GM12878 (cell line): ENCODE results near the gene DEPDC1. TPM values are rescaled to one million over a fixed set of nuclear protein-coding genes. Genes with fewer than 3 reads are reported as not detected.

Source experiments
- ASH2L ChIP-seq: fragments of 300-600, 200-600 bp; sonication (generic); IDR thresholded peaks from 2 replicates; pipeline ENCODE4 v1.6.1; 2017; ENCODE audit warnings: low read depth, mild to moderate bottlenecking, borderline replicate concordance
- IKZF2 ChIP-seq, 2 experiments: fragments of 450-650 bp; IDR thresholded peaks; 2 replicates each; pipeline ENCODE4 v1.6.1; 2017; ENCODE audit warnings: mild to moderate bottlenecking in 2 of 2, moderate library complexity in 2 of 2
- RAD21 ChIP-seq: IDR thresholded peaks from 2 replicates; pipeline ENCODE4 v1.6.1; 2011; ENCODE audit warnings: mild to moderate bottlenecking, low read depth, low read length, moderate library complexity; ENCODE audit not compliant: insufficient read depth
- RELA ChIP-seq: fragments of 450-650 bp; IDR thresholded peaks from 2 replicates; pipeline ENCODE4 v1.8.0; 2014; ENCODE audit warnings: borderline replicate concordance; ENCODE audit not compliant: partially characterized antibody
- TARDBP ChIP-seq: IDR thresholded peaks from 2 replicates; pipeline ENCODE4 v1.6.1; 2016; ENCODE audit warnings: borderline replicate concordance
- YBX1 ChIP-seq: fragments of 450-650 bp; IDR thresholded peaks from 2 replicates; pipeline ENCODE4 v1.6.1; 2016; ENCODE audit warnings: antibody characterized with exemption
- YY1 ChIP-seq: IDR thresholded peaks from 2 replicates; pipeline ENCODE4 v1.6.1; 2011; ENCODE audit warnings: low read depth, mild to moderate bottlenecking, low read length
- polyA plus RNA-seq, 11 experiments: library from polyadenylated mRNA; depleted of rRNA in 4 of 11; unstranded in 6 of 11; stranded (reverse) in 5 of 11; fragments of >200 nt; fragmentation: Nextera tagmentation in 4 of 11; fragmentation: Illumina TruSeq in 1 of 11; extraction: Ambion mirVana in 4 of 11; extraction: Trizol in 1 of 11; gene quantifications; 1 replicate in 1 of 11; 2 replicates in 10 of 11; pipeline versions ENCODE4 v1.2.1 to v1.2.3, GENCODE V29; 2011 to 2016; ENCODE audit warnings: inconsistent platforms in 2 of 11, missing spikeins in 2 of 11, low read depth in 1 of 11
- total RNA-seq, 4 experiments: library from RNA; depleted of rRNA in 3 of 4; stranded (reverse); fragments of >200 nt in 3 of 4; fragmentation: Illumina TruSeq in 1 of 4; extraction: Trizol in 1 of 4; gene quantifications; 2 replicates each; pipeline versions ENCODE4 v1.2.1 to v1.2.3, GENCODE V29; 2013 to 2021
- TF ChIP-seq, protein P1 (sequence below): fragments of 450-650 bp; IDR thresholded peaks from 2 replicates; pipeline ENCODE4 v1.6.1; 2017; ENCODE audit warnings: antibody characterized with exemption, mild to moderate bottlenecking, moderate library complexity
- TF ChIP-seq, protein P2 (sequence below): IDR thresholded peaks from 2 replicates; pipeline ENCODE4 v1.6.1; 2012; ENCODE audit warnings: improper control_type of control experiment, low read depth, low read length; ENCODE audit not compliant: insufficient replicate concordance
- TF ChIP-seq, protein P3 (sequence below): fragments of 450-650 bp; IDR thresholded peaks from 2 replicates; pipeline ENCODE4 v1.6.1; 2017; ENCODE audit warnings: mild to moderate bottlenecking
- TF ChIP-seq, protein P4 (sequence below): IDR thresholded peaks from 2 replicates; pipeline ENCODE4 v1.6.1; 2012; ENCODE audit warnings: mild to moderate bottlenecking, low read depth, low read length
- TF ChIP-seq, protein P5 (sequence below), 3 experiments: IDR thresholded peaks in 2 of 3; conservative IDR thresholded peaks in 1 of 3; 2 replicates each; pipeline ENCODE4 v1.5.1; 2011; ENCODE audit warnings: low read depth in 3 of 3, low read length in 3 of 3, mild to moderate bottlenecking in 3 of 3, control low read depth in 2 of 3, moderate library complexity in 2 of 3, inconsistent platforms in 1 of 3, mixed read lengths in 1 of 3; ENCODE audit not compliant: control insufficient read depth in 2 of 3, insufficient read depth in 1 of 3; ENCODE audit errors: extremely low read depth in 1 of 3

Gene DEPDC1
- total and polyA plus RNA-seq, 10 of the 15 experiments (the other 5 are each of a cell fraction or from before 2014, with no cell fraction given): 6.9 to 36.5 (median 17.6) TPM

DNA sequence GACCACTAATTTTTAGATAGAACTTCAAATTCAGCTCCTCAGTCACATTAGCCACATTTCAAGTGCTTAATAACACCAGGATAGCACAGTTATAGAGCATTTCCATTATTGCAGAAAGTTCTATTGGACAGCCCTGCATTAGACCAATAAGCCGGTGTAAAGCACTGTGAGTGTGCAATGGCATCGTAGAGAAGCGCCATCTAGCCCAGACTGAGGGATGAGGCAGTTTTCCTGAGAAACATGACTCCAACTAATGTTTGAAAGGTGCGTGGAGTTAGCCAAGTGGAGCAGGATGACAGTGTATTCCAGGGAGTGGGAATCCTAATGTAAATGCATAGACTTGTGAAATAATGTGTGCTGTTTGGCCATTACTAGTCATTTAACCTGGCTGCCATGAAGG lies 54.9 kb downstream of the DEPDC1 start (continued):
- no peak for TF ChIP-seq ASH2L
- TF ChIP-seq, protein P1, sequence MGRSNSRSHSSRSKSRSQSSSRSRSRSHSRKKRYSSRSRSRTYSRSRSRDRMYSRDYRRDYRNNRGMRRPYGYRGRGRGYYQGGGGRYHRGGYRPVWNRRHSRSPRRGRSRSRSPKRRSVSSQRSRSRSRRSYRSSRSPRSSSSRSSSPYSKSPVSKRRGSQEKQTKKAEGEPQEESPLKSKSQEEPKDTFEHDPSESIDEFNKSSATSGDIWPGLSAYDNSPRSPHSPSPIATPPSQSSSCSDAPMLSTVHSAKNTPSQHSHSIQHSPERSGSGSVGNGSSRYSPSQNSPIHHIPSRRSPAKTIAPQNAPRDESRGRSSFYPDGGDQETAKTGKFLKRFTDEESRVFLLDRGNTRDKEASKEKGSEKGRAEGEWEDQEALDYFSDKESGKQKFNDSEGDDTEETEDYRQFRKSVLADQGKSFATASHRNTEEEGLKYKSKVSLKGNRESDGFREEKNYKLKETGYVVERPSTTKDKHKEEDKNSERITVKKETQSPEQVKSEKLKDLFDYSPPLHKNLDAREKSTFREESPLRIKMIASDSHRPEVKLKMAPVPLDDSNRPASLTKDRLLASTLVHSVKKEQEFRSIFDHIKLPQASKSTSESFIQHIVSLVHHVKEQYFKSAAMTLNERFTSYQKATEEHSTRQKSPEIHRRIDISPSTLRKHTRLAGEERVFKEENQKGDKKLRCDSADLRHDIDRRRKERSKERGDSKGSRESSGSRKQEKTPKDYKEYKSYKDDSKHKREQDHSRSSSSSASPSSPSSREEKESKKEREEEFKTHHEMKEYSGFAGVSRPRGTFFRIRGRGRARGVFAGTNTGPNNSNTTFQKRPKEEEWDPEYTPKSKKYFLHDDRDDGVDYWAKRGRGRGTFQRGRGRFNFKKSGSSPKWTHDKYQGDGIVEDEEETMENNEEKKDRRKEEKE: no peak
- TF ChIP-seq, protein P2, sequence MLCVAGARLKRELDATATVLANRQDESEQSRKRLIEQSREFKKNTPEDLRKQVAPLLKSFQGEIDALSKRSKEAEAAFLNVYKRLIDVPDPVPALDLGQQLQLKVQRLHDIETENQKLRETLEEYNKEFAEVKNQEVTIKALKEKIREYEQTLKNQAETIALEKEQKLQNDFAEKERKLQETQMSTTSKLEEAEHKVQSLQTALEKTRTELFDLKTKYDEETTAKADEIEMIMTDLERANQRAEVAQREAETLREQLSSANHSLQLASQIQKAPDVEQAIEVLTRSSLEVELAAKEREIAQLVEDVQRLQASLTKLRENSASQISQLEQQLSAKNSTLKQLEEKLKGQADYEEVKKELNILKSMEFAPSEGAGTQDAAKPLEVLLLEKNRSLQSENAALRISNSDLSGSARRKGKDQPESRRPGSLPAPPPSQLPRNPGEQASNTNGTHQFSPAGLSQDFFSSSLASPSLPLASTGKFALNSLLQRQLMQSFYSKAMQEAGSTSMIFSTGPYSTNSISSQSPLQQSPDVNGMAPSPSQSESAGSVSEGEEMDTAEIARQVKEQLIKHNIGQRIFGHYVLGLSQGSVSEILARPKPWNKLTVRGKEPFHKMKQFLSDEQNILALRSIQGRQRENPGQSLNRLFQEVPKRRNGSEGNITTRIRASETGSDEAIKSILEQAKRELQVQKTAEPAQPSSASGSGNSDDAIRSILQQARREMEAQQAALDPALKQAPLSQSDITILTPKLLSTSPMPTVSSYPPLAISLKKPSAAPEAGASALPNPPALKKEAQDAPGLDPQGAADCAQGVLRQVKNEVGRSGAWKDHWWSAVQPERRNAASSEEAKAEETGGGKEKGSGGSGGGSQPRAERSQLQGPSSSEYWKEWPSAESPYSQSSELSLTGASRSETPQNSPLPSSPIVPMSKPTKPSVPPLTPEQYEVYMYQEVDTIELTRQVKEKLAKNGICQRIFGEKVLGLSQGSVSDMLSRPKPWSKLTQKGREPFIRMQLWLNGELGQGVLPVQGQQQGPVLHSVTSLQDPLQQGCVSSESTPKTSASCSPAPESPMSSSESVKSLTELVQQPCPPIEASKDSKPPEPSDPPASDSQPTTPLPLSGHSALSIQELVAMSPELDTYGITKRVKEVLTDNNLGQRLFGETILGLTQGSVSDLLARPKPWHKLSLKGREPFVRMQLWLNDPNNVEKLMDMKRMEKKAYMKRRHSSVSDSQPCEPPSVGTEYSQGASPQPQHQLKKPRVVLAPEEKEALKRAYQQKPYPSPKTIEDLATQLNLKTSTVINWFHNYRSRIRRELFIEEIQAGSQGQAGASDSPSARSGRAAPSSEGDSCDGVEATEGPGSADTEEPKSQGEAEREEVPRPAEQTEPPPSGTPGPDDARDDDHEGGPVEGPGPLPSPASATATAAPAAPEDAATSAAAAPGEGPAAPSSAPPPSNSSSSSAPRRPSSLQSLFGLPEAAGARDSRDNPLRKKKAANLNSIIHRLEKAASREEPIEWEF: no peak
- TF ChIP-seq, protein P3, sequence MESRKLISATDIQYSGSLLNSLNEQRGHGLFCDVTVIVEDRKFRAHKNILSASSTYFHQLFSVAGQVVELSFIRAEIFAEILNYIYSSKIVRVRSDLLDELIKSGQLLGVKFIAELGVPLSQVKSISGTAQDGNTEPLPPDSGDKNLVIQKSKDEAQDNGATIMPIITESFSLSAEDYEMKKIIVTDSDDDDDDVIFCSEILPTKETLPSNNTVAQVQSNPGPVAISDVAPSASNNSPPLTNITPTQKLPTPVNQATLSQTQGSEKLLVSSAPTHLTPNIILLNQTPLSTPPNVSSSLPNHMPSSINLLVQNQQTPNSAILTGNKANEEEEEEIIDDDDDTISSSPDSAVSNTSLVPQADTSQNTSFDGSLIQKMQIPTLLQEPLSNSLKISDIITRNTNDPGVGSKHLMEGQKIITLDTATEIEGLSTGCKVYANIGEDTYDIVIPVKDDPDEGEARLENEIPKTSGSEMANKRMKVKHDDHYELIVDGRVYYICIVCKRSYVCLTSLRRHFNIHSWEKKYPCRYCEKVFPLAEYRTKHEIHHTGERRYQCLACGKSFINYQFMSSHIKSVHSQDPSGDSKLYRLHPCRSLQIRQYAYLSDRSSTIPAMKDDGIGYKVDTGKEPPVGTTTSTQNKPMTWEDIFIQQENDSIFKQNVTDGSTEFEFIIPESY: no peak
- no peak for TF ChIP-seq RELA
- no peak for TF ChIP-seq YY1
- no peak for TF ChIP-seq IKZF2 (IDR thresholded peaks at IDR 0.05)
- no peak for TF ChIP-seq TARDBP
- no peak for TF ChIP-seq YBX1
- TF ChIP-seq, protein P4, sequence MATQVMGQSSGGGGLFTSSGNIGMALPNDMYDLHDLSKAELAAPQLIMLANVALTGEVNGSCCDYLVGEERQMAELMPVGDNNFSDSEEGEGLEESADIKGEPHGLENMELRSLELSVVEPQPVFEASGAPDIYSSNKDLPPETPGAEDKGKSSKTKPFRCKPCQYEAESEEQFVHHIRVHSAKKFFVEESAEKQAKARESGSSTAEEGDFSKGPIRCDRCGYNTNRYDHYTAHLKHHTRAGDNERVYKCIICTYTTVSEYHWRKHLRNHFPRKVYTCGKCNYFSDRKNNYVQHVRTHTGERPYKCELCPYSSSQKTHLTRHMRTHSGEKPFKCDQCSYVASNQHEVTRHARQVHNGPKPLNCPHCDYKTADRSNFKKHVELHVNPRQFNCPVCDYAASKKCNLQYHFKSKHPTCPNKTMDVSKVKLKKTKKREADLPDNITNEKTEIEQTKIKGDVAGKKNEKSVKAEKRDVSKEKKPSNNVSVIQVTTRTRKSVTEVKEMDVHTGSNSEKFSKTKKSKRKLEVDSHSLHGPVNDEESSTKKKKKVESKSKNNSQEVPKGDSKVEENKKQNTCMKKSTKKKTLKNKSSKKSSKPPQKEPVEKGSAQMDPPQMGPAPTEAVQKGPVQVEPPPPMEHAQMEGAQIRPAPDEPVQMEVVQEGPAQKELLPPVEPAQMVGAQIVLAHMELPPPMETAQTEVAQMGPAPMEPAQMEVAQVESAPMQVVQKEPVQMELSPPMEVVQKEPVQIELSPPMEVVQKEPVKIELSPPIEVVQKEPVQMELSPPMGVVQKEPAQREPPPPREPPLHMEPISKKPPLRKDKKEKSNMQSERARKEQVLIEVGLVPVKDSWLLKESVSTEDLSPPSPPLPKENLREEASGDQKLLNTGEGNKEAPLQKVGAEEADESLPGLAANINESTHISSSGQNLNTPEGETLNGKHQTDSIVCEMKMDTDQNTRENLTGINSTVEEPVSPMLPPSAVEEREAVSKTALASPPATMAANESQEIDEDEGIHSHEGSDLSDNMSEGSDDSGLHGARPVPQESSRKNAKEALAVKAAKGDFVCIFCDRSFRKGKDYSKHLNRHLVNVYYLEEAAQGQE: no peak
- TF ChIP-seq RAD21: no peak
- TF ChIP-seq, protein P5, sequence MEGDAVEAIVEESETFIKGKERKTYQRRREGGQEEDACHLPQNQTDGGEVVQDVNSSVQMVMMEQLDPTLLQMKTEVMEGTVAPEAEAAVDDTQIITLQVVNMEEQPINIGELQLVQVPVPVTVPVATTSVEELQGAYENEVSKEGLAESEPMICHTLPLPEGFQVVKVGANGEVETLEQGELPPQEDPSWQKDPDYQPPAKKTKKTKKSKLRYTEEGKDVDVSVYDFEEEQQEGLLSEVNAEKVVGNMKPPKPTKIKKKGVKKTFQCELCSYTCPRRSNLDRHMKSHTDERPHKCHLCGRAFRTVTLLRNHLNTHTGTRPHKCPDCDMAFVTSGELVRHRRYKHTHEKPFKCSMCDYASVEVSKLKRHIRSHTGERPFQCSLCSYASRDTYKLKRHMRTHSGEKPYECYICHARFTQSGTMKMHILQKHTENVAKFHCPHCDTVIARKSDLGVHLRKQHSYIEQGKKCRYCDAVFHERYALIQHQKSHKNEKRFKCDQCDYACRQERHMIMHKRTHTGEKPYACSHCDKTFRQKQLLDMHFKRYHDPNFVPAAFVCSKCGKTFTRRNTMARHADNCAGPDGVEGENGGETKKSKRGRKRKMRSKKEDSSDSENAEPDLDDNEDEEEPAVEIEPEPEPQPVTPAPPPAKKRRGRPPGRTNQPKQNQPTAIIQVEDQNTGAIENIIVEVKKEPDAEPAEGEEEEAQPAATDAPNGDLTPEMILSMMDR (IDR thresholded peaks at IDR 0.05 in 2 of 3, conservative IDR thresholded peaks at IDR 0.05 in 1 of 3; ENCODE audit: control insufficient read depth in 2 of 3, extremely low read depth in 1 of 3, insufficient read depth in 1 of 3, low read depth in 3 of 3, low read length in 3 of 3): no peak
